Ovary (tissue), 9 donors: ENCODE measurements around the gene RIC1. TPM values are rescaled to one million over a fixed set of nuclear protein-coding genes. Genes with fewer than 3 reads are reported as not detected.

Experiments used
- DNase-seq, 5 donors: peaks; one replicate each; pipeline ENCODE4 v3.0.0-alpha.2; 2019 to 2020
- H3K27ac ChIP-seq, 2 donors: fragments of 200-600 bp; one replicate each; pipeline versions ENCODE4 v1.5.1 to v1.8.0; 2019 to 2022
- H3K27me3 ChIP-seq: fragments of 200-600 bp; one replicate; pipeline ENCODE4 v1.8.0; 2022
- H3K36me3 ChIP-seq: fragments of 200-600 bp; sonication (generic); one replicate; pipeline ENCODE4 v1.5.1; 2019
- H3K4me1 ChIP-seq: one replicate; pipeline ENCODE4 v1.8.1; 2013; ENCODE audit warnings: mild to moderate bottlenecking, moderate library complexity; ENCODE audit not compliant: insufficient read depth
- H3K4me3 ChIP-seq: fragments of 200-600 bp; sonication (generic); one replicate; pipeline ENCODE4 v1.5.1; 2017
- H3K9me3 ChIP-seq, 2 donors: fragments of 200-600 bp in 1 of 2; sonication (generic) in 1 of 2; one replicate each; pipeline versions ENCODE4 v1.5.1 to v1.8.1; 2013 to 2019; ENCODE audit warnings: mild to moderate bottlenecking in 1 of 2, moderate library complexity in 1 of 2
- EP300 ChIP-seq: sonication (generic); formaldehyde crosslinking; IDR thresholded peaks from one replicate; pipeline ENCODE4 v1.6.1; 2017; ENCODE audit warnings: antibody characterized with exemption
- POLR2A ChIP-seq: fragments of 450-650 bp; IDR thresholded peaks from one replicate; pipeline ENCODE4 v1.6.1; 2017; ENCODE audit warnings: antibody characterized with exemption, mild to moderate bottlenecking, moderate library complexity
- WGBS, 3 donors: extraction: QIAGEN DNeasy Blood & Tissue Kit in 1 of 3; methylation state at CpG; one replicate each; pipeline versions ENCODE4 v1.1.5 to v1.1.7; 2013 to 2017; 5-methylcytosine and 5-hydroxymethylcytosine counted together
- intact Hi-C, 4 donors: fragments of 100-400 bp; cut with DNase I; formaldehyde crosslinking; loops; one replicate each; pipeline versions ENCODE4 v1.11.0 to v1.15.1; 2022 to 2023
- polyA plus RNA-seq, 2 donors: library from polyadenylated mRNA; stranded (reverse); fragments of 200-250 nt in 1 of 2; fragments of 350-450 nt in 1 of 2; fragmentation: Illumina TruSeq in 1 of 2; extraction: RNeasy Lipid Tissue Mini Kit (QIAGEN cat#74804) in 1 of 2; gene quantifications; one replicate each; pipeline ENCODE4 v1.2.3, GENCODE V29; 2013 to 2014
- total RNA-seq, 7 donors: library from RNA; depleted of rRNA in 2 of 7; stranded (reverse); fragments of >200 nt in 2 of 7; fragmentation: NEBNext Ultra II Directional in 3 of 7; extraction: Animal tissue kit (Norgen Biotek cat#: 25700) in 3 of 7; gene quantifications; one replicate each; pipeline versions ENCODE4 v1.1.0 to v1.2.4, GENCODE V29; 2016 to 2023
- TF ChIP-seq, protein P1 (sequence below), 3 donors: fragments of 450-650 bp in 2 of 3; fragments of 200-600 bp in 1 of 3; IDR thresholded peaks; one replicate each; pipeline versions ENCODE4 v1.5.1 to v1.8.0; 2016 to 2022; ENCODE audit warnings: antibody characterized with exemption in 3 of 3, mild to moderate bottlenecking in 1 of 3
- donor health status: DM: no; HTN: no; CAD: no; lungs with moderate emphysema.
- donor health status: DM: no; HTN: no; CAD: no.
- donor health status: Bipolar disorder and iron deficiency.
- donor health status: DM: yes; HTN: yes; CAD: no.
- donor health status: DM: no; HTN: no; CAD: no.
- donor health status: DM: yes; HTN: yes; CAD: no.

The RIC1 gene
- total and polyA plus RNA-seq, 9 donors = 6.9 to 35.6 (median 18.0) TPM

DNA sequence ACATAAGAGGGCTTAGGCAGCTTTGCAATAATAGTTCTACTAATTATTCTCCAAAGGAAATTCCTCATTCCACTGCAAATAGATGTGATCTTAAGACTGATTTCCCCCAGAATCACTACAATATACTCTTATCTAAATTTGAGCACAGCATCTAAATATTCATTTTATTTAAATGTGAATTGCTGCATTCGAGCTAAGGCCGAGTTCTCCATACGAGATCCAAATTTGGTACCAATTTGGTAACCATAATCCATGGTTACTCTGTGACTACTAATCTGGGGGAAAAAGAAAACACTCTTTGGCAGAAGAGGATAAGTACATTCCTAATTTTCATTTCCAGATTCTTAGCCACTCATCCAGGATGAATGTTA lies 19.7 kb upstream of the RIC1 start:
- Histone ChIP-seq H3K4me1 (no peaks in the 10 kb centered on the region), H3K27ac (no peak overlapping the region), H3K36me3 (no peaks in the 10 kb centered on the region), H3K4me3 (peak overlapping the region; percentile 26), H3K9me3 (no peaks in the 10 kb centered on the region), H3K27me3 (no peaks in the 10 kb centered on the region)
- TF ChIP-seq, protein P1, sequence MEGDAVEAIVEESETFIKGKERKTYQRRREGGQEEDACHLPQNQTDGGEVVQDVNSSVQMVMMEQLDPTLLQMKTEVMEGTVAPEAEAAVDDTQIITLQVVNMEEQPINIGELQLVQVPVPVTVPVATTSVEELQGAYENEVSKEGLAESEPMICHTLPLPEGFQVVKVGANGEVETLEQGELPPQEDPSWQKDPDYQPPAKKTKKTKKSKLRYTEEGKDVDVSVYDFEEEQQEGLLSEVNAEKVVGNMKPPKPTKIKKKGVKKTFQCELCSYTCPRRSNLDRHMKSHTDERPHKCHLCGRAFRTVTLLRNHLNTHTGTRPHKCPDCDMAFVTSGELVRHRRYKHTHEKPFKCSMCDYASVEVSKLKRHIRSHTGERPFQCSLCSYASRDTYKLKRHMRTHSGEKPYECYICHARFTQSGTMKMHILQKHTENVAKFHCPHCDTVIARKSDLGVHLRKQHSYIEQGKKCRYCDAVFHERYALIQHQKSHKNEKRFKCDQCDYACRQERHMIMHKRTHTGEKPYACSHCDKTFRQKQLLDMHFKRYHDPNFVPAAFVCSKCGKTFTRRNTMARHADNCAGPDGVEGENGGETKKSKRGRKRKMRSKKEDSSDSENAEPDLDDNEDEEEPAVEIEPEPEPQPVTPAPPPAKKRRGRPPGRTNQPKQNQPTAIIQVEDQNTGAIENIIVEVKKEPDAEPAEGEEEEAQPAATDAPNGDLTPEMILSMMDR (IDR thresholded peaks at IDR 0.05) = no peak
- TF ChIP-seq EP300 (no peak), POLR2A (no peak)
- intact Hi-C loops = loop anchor here in 1 of 4 donors (10.0 kb wide), 1 partner anchor 154 kb away; the partner anchor contains the start of gene CD274
- WGBS, 3 donors = 53 to 77% (median 56%) methylated on average over 3 of the region's 3 CpGs
- DNase-seq = no peak

DNA sequence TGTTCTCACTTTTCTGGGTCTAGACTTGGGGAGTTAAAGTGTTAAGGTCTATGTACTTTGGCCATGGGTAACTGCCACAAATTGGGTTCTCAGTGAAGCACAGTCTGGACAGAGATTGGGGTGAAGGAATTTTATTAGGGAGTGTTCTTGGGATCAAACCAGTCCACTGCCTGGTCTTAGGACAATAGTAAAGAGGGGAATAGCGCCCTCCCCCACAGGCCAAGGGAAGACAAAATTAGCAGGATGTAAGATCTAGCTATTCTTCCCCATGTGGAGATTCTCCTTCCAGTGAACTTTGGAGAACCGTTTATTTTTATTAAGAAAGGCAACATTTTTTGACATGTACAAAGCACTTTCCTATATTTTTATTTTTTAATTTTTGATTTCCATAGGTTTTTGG lies 18.4 kb upstream of the RIC1 start:
- Histone ChIP-seq H3K36me3 (no peaks in the 10 kb centered on the region), H3K27ac (no peak overlapping the region), H3K27me3 (no peaks in the 10 kb centered on the region), H3K9me3 (no peaks in the 10 kb centered on the region), H3K4me1 (no peaks in the 10 kb centered on the region), H3K4me3 (no peak overlapping the region)
- intact Hi-C loops = loop anchor here in 1 of 4 donors (10.0 kb wide), 1 partner anchor 946 kb away; the partner anchor contains the start of genes PLPP6 and SPATA6L
- WGBS, 3 donors = 62 to 73% (median 67%) methylated on average over 2 of the region's 2 CpGs
- TF ChIP-seq, protein P1 (IDR thresholded peaks at IDR 0.05) = no peak
- TF ChIP-seq POLR2A (no peak), EP300 (no peak)
- no peak for DNase-seq

DNA sequence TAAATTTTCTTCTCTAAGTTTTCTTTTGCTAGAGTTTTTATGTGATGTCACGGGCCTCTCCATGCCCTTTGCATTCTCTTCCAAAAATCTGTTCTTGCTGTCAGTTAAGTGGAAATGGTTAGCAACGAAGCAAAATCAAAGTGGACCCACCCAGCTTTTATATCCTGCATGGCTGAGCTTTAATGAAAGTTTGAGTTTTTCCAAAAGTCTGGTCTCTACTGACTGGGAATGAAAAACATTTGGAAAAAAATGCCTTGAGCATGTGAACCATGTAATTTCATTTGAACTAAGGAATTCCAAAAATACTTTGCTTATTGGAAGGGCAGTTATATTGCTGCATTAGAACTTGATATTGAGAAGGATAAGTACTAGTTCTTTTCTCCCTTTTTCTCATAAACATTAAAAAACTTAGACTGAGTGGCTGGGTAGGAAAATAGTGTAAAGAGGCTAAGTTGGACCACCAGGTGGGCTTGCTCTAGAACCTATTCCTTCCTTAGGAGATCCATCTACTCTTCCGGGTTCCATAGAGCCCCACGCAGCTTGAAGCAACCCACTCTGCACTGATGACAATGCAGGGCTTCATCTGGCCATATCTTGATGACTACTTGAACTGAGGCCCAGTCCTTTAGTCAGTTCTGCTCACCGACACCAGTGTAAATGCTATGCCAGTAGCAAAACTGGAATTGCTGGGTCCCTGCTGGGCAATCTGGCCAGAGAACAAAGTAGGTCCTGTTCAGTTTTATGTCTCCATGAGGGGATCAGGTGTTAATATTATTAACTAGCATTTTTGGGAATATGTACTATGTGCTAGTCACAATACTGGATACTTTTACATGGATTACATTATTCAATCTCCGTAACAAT lies 17.4 kb upstream of the RIC1 start:
- 65 to 77% (median 75%) methylated on average over 6 of the region's 6 CpGs for WGBS, 3 donors
- Histone ChIP-seq H3K4me3 (no peak overlapping the region), H3K27me3 (no peaks in the 10 kb centered on the region), H3K4me1 (no peaks in the 10 kb centered on the region), H3K27ac (no peak overlapping the region), H3K36me3 (no peaks in the 10 kb centered on the region), H3K9me3 (no peaks in the 10 kb centered on the region)
- no peak for DNase-seq
- TF ChIP-seq, protein P1 (IDR thresholded peaks at IDR 0.05) = no peak
- TF ChIP-seq EP300 = no peak
- TF ChIP-seq POLR2A = no peak
- intact Hi-C loops = loop anchor here in 1 of 4 donors (10.0 kb wide), 1 partner anchor 947 kb away; the partner anchor contains the start of genes PLPP6 and SPATA6L

DNA sequence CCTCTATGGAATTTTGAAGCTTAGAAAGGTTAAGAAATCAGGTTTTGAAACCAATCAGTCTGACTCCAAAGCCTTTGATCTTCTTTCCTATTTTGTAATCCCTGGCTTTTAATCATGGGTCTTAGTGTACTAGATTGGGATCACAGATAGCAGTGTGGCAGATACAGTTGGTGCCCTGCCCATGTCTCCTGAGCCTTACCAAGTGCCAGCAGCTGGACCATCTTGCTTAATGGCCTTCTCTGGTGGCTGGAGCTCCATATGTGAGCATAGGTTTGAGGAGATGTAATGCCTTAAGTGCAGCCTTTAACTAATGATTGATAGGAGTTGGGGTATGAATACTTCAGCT lies 16.7 kb upstream of the RIC1 start:
- Histone ChIP-seq H3K27ac (no peak overlapping the region), H3K36me3 (no peaks in the 10 kb centered on the region), H3K27me3 (no peaks in the 10 kb centered on the region), H3K4me3 (no peak overlapping the region), H3K4me1 (no peaks in the 10 kb centered on the region), H3K9me3 (no peaks in the 10 kb centered on the region)
- intact Hi-C loops = loop anchor here in 1 of 4 donors (10.0 kb wide), 1 partner anchor 947 kb away; the partner anchor contains the start of genes PLPP6 and SPATA6L
- TF ChIP-seq, protein P1 (IDR thresholded peaks at IDR 0.05) = no peak
- no peak for TF ChIP-seq POLR2A
- TF ChIP-seq EP300 = no peak
- no peak for DNase-seq
